H1 (cell line): ENCODE data around the gene TFF1. TPM values are rescaled to one million over a fixed set of nuclear protein-coding genes. Genes with fewer than 3 reads are reported as not detected.
A peak's percentile ranks its signal among the peaks of the same experiment; 100 is the strongest.

Experiments used
- CTCF ChIA-PET: fragments of 300-600 bp; sonication (Branson Sonifier 250); formaldehyde crosslinking; loops from one replicate; lab custom pipeline; 2021; ENCODE audit not compliant: partially characterized antibody; lab: Charles Lee
- POLR2A ChIA-PET: fragments of 300-600 bp; sonication (Branson Sonifier 250); formaldehyde crosslinking; loops from one replicate; lab custom pipeline; 2021; ENCODE audit warnings: inconsistent platforms; ENCODE audit not compliant: partially characterized antibody; lab: Charles Lee
- DNase-seq, 2 experiments: peaks; one replicate each; pipeline versions ENCODE4 v3.0.0 to v3.0.0-alpha.2; 2010 to 2022; ENCODE audit warnings: low spot score in 2 of 2, low read depth in 1 of 2, mixed read lengths in 1 of 2
- FAIRE-seq: peaks from 2 replicates; lab custom pipeline; 2011; peaks lifted over from hg19 to GRCh38; lab: Jason Lieb, UNC
- H2AFZ ChIP-seq: 2 replicates; pipeline ENCODE4 v1.8.1; 2012; ENCODE audit warnings: low read length, inconsistent platforms
- H2AK5ac ChIP-seq: 2 replicates; pipeline ENCODE4 v1.6.1; 2013; ENCODE audit warnings: low read depth, low read length
- H2BK120ac ChIP-seq: replicated peaks from 2 replicates; pipeline ENCODE3; 2013; ENCODE audit warnings: low read depth, low read length, inconsistent platforms
- H2BK12ac ChIP-seq: 2 replicates; pipeline ENCODE4 v1.6.1; 2013; ENCODE audit warnings: low read depth, low read length
- H2BK15ac ChIP-seq: 2 replicates; pipeline ENCODE4 v1.6.1; 2013; ENCODE audit warnings: low read length
- H2BK20ac ChIP-seq: 2 replicates; pipeline ENCODE4 v1.6.1; 2013; ENCODE audit warnings: low read length
- H2BK5ac ChIP-seq: 2 replicates; pipeline ENCODE4 v1.6.1; 2013; ENCODE audit warnings: low read depth, low read length
- H3K14ac ChIP-seq: 2 replicates; pipeline ENCODE4 v1.6.1; 2013; ENCODE audit warnings: inconsistent platforms; ENCODE audit not compliant: insufficient read length
- H3K18ac ChIP-seq: 2 replicates; pipeline ENCODE4 v1.6.1; 2013; ENCODE audit warnings: low read length; ENCODE audit errors: extremely low read depth
- H3K23ac ChIP-seq: 2 replicates; pipeline ENCODE4 v1.6.1; 2013; ENCODE audit warnings: inconsistent platforms; ENCODE audit not compliant: insufficient read length
- H3K23me2 ChIP-seq: 2 replicates; pipeline ENCODE4 v1.6.1; 2013; ENCODE audit warnings: low read depth, low read length
- H3K27ac ChIP-seq: 2 replicates; pipeline ENCODE4 v1.6.1; 2011; ENCODE audit warnings: low read depth, low read length, inconsistent platforms
- H3K27me3 ChIP-seq, 4 experiments: replicated peaks in 1 of 4; 1 replicate in 1 of 4; 2 replicates in 3 of 4; pipeline versions ENCODE4 v1.6.1 to v1.8.1; 2011 to 2013; ENCODE audit warnings: low read length in 3 of 4, mild to moderate bottlenecking in 3 of 4, inconsistent platforms in 2 of 4, mixed read lengths in 2 of 4, moderate library complexity in 1 of 4; ENCODE audit not compliant: control insufficient read depth in 3 of 4, insufficient read depth in 3 of 4; ENCODE audit errors: extremely low read depth in 1 of 4
- H3K36me3 ChIP-seq, 4 experiments: 2 replicates each; pipeline versions ENCODE4 v1.6.1 to v1.8.1; 2011 to 2013; ENCODE audit warnings: mild to moderate bottlenecking in 4 of 4, low read length in 3 of 4, moderate library complexity in 2 of 4, control low read depth in 1 of 4, inconsistent platforms in 1 of 4; ENCODE audit not compliant: insufficient read depth in 4 of 4, control insufficient read depth in 2 of 4
- H3K4ac ChIP-seq: replicated peaks from 2 replicates; pipeline ENCODE3; 2013; ENCODE audit warnings: low read length, low read depth, mixed read lengths, inconsistent platforms; ENCODE audit not compliant: insufficient read length
- H3K4me1 ChIP-seq, 4 experiments: replicated peaks in 1 of 4; 1 replicate in 1 of 4; 2 replicates in 3 of 4; pipeline versions ENCODE4 v1.6.1 to v1.8.1; 2011 to 2013; ENCODE audit warnings: low read length in 3 of 4, inconsistent platforms in 2 of 4, mixed read lengths in 1 of 4; ENCODE audit not compliant: insufficient read depth in 4 of 4, control insufficient read depth in 3 of 4
- H3K4me2 ChIP-seq, 2 experiments: 2 replicates each; pipeline versions ENCODE4 v1.6.1 to v1.8.1; 2011 to 2013; ENCODE audit warnings: low read depth in 2 of 2, low read length in 2 of 2, control low read depth in 1 of 2, inconsistent platforms in 1 of 2, mild to moderate bottlenecking in 1 of 2; ENCODE audit not compliant: insufficient read depth in 1 of 2
- H3K4me3 ChIP-seq, 4 experiments: fragments of 200-600, 300-600 bp in 1 of 4; sonication (generic), shearing (Covaris generic), sonication (Bioruptor Twin) in 1 of 4; 2 replicates each; pipeline versions ENCODE4 v1.5.1 to v1.8.1; 2011 to 2016; ENCODE audit warnings: low read length in 4 of 4, low read depth in 3 of 4, control low read depth in 2 of 4, inconsistent platforms in 2 of 4, mild to moderate bottlenecking in 2 of 4, mixed read lengths in 1 of 4, moderate library complexity in 1 of 4; ENCODE audit not compliant: insufficient read depth in 2 of 4; ENCODE audit errors: extremely low read depth in 1 of 4
- H3K56ac ChIP-seq: replicated peaks from 2 replicates; pipeline ENCODE3; 2013; ENCODE audit warnings: low read depth, mild to moderate bottlenecking, mixed read lengths, low read length, inconsistent platforms; ENCODE audit not compliant: insufficient read length
- H3K79me1 ChIP-seq: 2 replicates; pipeline ENCODE4 v1.6.1; 2013; ENCODE audit warnings: low read depth, low read length, control low read depth
- H3K79me2 ChIP-seq, 2 experiments: 2 replicates each; pipeline versions ENCODE4 v1.6.1 to v1.8.1; 2012 to 2013; ENCODE audit warnings: low read length in 2 of 2, mild to moderate bottlenecking in 2 of 2, inconsistent platforms in 1 of 2; ENCODE audit not compliant: insufficient read depth in 2 of 2, control insufficient read depth in 1 of 2
- H3K9ac ChIP-seq, 4 experiments: replicated peaks in 1 of 4; 1 replicate in 1 of 4; 2 replicates in 3 of 4; pipeline versions ENCODE4 v1.6.1 to v1.8.1; 2011 to 2013; ENCODE audit warnings: low read depth in 3 of 4, low read length in 3 of 4, control low read depth in 2 of 4, mild to moderate bottlenecking in 2 of 4, moderate library complexity in 2 of 4, inconsistent platforms in 1 of 4; ENCODE audit errors: extremely low read depth in 1 of 4
- H3K9me3 ChIP-seq, 2 experiments: 2 replicates each; pipeline versions ENCODE4 v1.6.1 to v1.8.1; 2012 to 2013; ENCODE audit warnings: mild to moderate bottlenecking in 2 of 2, moderate library complexity in 2 of 2, control low read depth in 1 of 2, inconsistent platforms in 1 of 2, low read depth in 1 of 2, low read length in 1 of 2, mixed read lengths in 1 of 2; ENCODE audit not compliant: insufficient read depth in 2 of 2
- H4K20me1 ChIP-seq, 2 experiments: replicated peaks in 1 of 2; 2 replicates each; pipeline versions ENCODE3 to v1.8.1; 2011 to 2013; ENCODE audit warnings: inconsistent platforms in 2 of 2, low read length in 2 of 2, mild to moderate bottlenecking in 1 of 2; ENCODE audit not compliant: insufficient read depth in 2 of 2, control insufficient read depth in 1 of 2
- H4K5ac ChIP-seq: 2 replicates; pipeline ENCODE4 v1.6.1; 2013; ENCODE audit warnings: low read length, low read depth, mixed read lengths, inconsistent platforms; ENCODE audit not compliant: insufficient read length
- H4K8ac ChIP-seq: 2 replicates; pipeline ENCODE4 v1.8.0; 2013; ENCODE audit warnings: mild to moderate bottlenecking, moderate library complexity, low read length, inconsistent platforms; ENCODE audit not compliant: insufficient read depth; ENCODE audit errors: extremely low read depth
- H4K91ac ChIP-seq: replicated peaks from 2 replicates; pipeline ENCODE3; 2013; ENCODE audit warnings: low read length, mixed read lengths, inconsistent platforms; ENCODE audit not compliant: insufficient read length
- ASH2L ChIP-seq: fragments of 200-600, 300-600 bp; sonication (generic); IDR thresholded peaks from one replicate; pipeline ENCODE4 v1.7.1; 2017; ENCODE audit warnings: low read length
- CHD2 ChIP-seq: IDR thresholded peaks from 2 replicates; pipeline ENCODE4 v1.6.1; 2012; ENCODE audit warnings: low read length, improper control_type of control experiment
- WGBS, 2 experiments: shearing (Covaris generic) in 1 of 2; methylation state at CpG; one replicate each; pipeline versions ENCODE4 v1.1.6 to v1.1.7; 2013 to 2015; ENCODE audit warnings: low lambda C conversion rate in 2 of 2, mixed read lengths in 2 of 2, inconsistent platforms in 1 of 2, low coverage in 1 of 2, missing lambda C conversion rate in 1 of 2; ENCODE audit not compliant: insufficient replicate concordance in 2 of 2, insufficient coverage in 1 of 2, insufficient read length in 1 of 2; ENCODE audit errors: extremely low coverage in 1 of 2, missing lambda C conversion rate in 1 of 2; 5-methylcytosine and 5-hydroxymethylcytosine counted together
- polyA plus RNA-seq, 7 experiments: library from polyadenylated mRNA; depleted of rRNA in 3 of 7; stranded (reverse) in 5 of 7; unstranded in 2 of 7; fragments of >200 nt in 5 of 7; fragments of 200-250 nt in 2 of 7; gene quantifications; 1 replicate in 5 of 7; 2 replicates in 1 of 7; 4 replicates in 1 of 7; pipeline versions ENCODE4 v1.2.1 to v1.2.3, GENCODE V29; 2011 to 2013; ENCODE audit warnings: missing spikeins in 2 of 7, mixed read lengths in 2 of 7
- total RNA-seq: library from RNA; stranded (reverse); fragmentation: NEBNext Ultra II Directional; extraction: Animal tissue kit (Norgen Biotek cat#: 25700); gene quantifications from 2 replicates; pipeline ENCODE4 v1.2.1, GENCODE V29; 2021

TFF1 gene
- total and polyA plus RNA-seq, 2 of the 8 experiments (the other 6 are each of a cell fraction or from before 2014, with no cell fraction given), result not detected

DNA sequence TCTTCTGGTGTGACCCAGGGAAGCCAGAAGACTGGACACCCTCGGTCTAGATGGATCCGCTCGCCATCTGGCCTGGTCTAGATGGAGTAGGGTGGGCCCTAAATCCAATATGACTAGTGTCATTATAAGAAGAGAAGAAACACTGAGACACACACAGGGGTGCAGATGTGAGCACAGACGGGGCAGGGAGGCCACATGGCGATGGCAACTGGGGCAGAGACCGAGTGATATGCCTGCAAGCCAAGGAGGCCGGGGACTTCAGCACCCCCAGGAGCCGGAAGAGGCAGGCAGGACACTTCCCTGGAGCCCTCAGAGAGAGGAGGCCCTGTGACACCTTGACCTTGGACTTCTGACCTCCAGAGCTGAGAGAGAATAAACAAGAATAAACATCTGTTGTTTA is 45.5 kb downstream of the TFF1 start:
- H3K23ac ChIP-seq, result no peak overlapping the region
- H3K14ac ChIP-seq, result no peak overlapping the region
- H3K56ac ChIP-seq, result no peak overlapping the region
- WGBS, 2 experiments, result 92% methylated on average over 8 of the region's 8 CpGs; no CpG with 5 or more reads in 1 of the 2 experiments
- H2AK5ac ChIP-seq, result no peak overlapping the region
- H3K27me3 ChIP-seq, result no peaks in the 10 kb centered on the region
- no peak overlapping the region for H4K91ac ChIP-seq
- no peak overlapping the region for H3K27ac ChIP-seq
- no peak for FAIRE-seq
- no peaks in the 10 kb centered on the region for H3K36me3 ChIP-seq
- H3K4ac ChIP-seq, result no peak overlapping the region
- H3K9ac ChIP-seq, result no peak overlapping the region
- ChIA-PET CTCF (interaction anchor here (1.2 to 14.3 kb wide), 3 partner anchors 10 to 41 kb away, joined by 3 to 137 read pairs (median 29); no protein-coding TSS in a partner anchor), POLR2A (no interaction called here)
- H4K8ac ChIP-seq, result no peak overlapping the region; the same call in 1 of the 2 replicates
- H3K23me2 ChIP-seq, result no peaks in the 10 kb centered on the region
- no peak for DNase-seq
- H4K5ac ChIP-seq, result no peak overlapping the region
- no peaks in the 10 kb centered on the region for H3K79me1 ChIP-seq
- no peaks in the 10 kb centered on the region for H3K79me2 ChIP-seq
- H3K4me2 ChIP-seq, result no peak overlapping the region
- no peak overlapping the region for H3K4me3 ChIP-seq
- no peak overlapping the region for H2AFZ ChIP-seq
- H3K4me1 ChIP-seq, result peaks cover 4 to 13% (median 9%) of the 10 kb centered on the region in 4 experiments
- no peak overlapping the region for H2BK5ac ChIP-seq
- H2BK12ac ChIP-seq, result no peak overlapping the region
- no peak overlapping the region for H2BK120ac ChIP-seq
- H3K18ac ChIP-seq, result no peak overlapping the region
- H3K9me3 ChIP-seq, result peaks cover 0 to 4% of the 10 kb centered on the region in 2 experiments; a peak in 1 of 4 replicates
- H4K20me1 ChIP-seq, result no peaks in the 10 kb centered on the region
- no peak overlapping the region for H2BK20ac ChIP-seq
- 0 out of 2 replicates have a peak overlapping the region, but pooled peaks have one; percentile 29 for H2BK15ac ChIP-seq
- TF ChIP-seq ASH2L (no peak), CHD2 (no peak)
